Endothelial cell of umbilical vein (primary cell): ENCODE results near the gene ENG. TPM values are rescaled to one million over a fixed set of nuclear protein-coding genes. Genes with fewer than 3 reads are reported as not detected.
A peak's percentile ranks its signal among the peaks of the same experiment; 100 is the strongest.

ENCODE experiments used
- BruUV-seq: library from RNA; stranded (reverse); fragments of 400-500 nt; replicated peaks from 2 replicates; lab custom pipeline; 2021; lab: Mats Ljungman, UMichigan
- CTCF ChIA-PET: fragments of 300-600, 350-600 bp; sonication (Branson Sonifier 250); formaldehyde crosslinking; loops from one replicate; lab custom pipeline; 2021; ENCODE audit warnings: antibody characterized with exemption, inconsistent platforms; lab: Charles Lee
- POLR2A ChIA-PET: fragments of 300-600, 350-600 bp; sonication (Branson Sonifier 250); formaldehyde crosslinking; loops from one replicate; lab custom pipeline; 2021; ENCODE audit warnings: antibody characterized with exemption, inconsistent platforms; lab: Charles Lee
- DNase-seq: peaks from one replicate; pipeline ENCODE4 v3.0.0-alpha.2; 2011; ENCODE audit warnings: low read depth, low spot score
- FAIRE-seq: peaks from 2 replicates; lab custom pipeline; 2011; peaks lifted over from hg19 to GRCh38; lab: Jason Lieb, UNC
- H2AFZ ChIP-seq: 2 replicates; pipeline ENCODE4 v1.6.0; 2012; ENCODE audit warnings: low read depth, low read length, control low read depth, inconsistent platforms
- H3K27ac ChIP-seq: 2 replicates; pipeline ENCODE4 v1.5.1; 2011; ENCODE audit warnings: low read depth, mild to moderate bottlenecking, control low read depth, low read length, moderate library complexity; ENCODE audit not compliant: insufficient read depth
- H3K27me3 ChIP-seq, 2 experiments: 2 replicates each; pipeline versions ENCODE4 v1.6.0 to v1.6.1; 2011; ENCODE audit warnings: low read length in 2 of 2, mixed read lengths in 1 of 2; ENCODE audit not compliant: control insufficient read depth in 2 of 2, insufficient read depth in 2 of 2
- H3K36me3 ChIP-seq, 2 experiments: 2 replicates in 1 of 2; 3 replicates in 1 of 2; pipeline ENCODE4 v1.5.1; 2011; ENCODE audit warnings: low read length in 2 of 2, mild to moderate bottlenecking in 1 of 2, moderate library complexity in 1 of 2; ENCODE audit not compliant: control insufficient read depth in 2 of 2, insufficient read depth in 2 of 2; ENCODE audit errors: extremely low read depth in 1 of 2
- H3K4me1 ChIP-seq: 3 replicates; pipeline ENCODE4 v1.5.1; 2011; ENCODE audit warnings: mild to moderate bottlenecking, low read length; ENCODE audit not compliant: control insufficient read depth, insufficient read depth; ENCODE audit errors: extremely low read depth
- H3K4me2 ChIP-seq: 2 replicates; pipeline ENCODE4 v1.6.1; 2011; ENCODE audit warnings: low read length, control low read depth, mixed read lengths; ENCODE audit not compliant: insufficient read depth
- H3K4me3 ChIP-seq, 3 experiments: fragments of 200-600 bp in 1 of 3; sonication (generic), shearing (Covaris generic) in 1 of 3; replicated peaks in 1 of 3; 2 replicates each; pipeline ENCODE4 v1.5.1; 2011 to 2016; ENCODE audit warnings: control low read depth in 3 of 3, low read length in 3 of 3, mild to moderate bottlenecking in 2 of 3, inconsistent platforms in 1 of 3, low read depth in 1 of 3, moderate library complexity in 1 of 3; ENCODE audit not compliant: insufficient read depth in 1 of 3
- H3K79me2 ChIP-seq: 2 replicates; pipeline ENCODE4 v1.6.0; 2012; ENCODE audit warnings: low read length, inconsistent platforms; ENCODE audit not compliant: control insufficient read depth, insufficient read depth
- H3K9ac ChIP-seq: replicated peaks from 2 replicates; pipeline ENCODE3; 2011; ENCODE audit warnings: low read length, control low read depth; ENCODE audit not compliant: insufficient read depth; ENCODE audit errors: extremely low read depth
- H3K9me1 ChIP-seq: replicated peaks from 3 replicates; pipeline ENCODE4 v1.6.0; 2011; ENCODE audit warnings: mild to moderate bottlenecking, low read length; ENCODE audit not compliant: control insufficient read depth, insufficient read depth; ENCODE audit errors: extremely low read depth
- H3K9me3 ChIP-seq: replicated peaks from 2 replicates; pipeline ENCODE4 v1.5.1; 2012; ENCODE audit warnings: low read length, inconsistent platforms; ENCODE audit not compliant: control insufficient read depth, insufficient read depth
- H4K20me1 ChIP-seq: replicated peaks from 2 replicates; pipeline ENCODE3; 2011; ENCODE audit warnings: mild to moderate bottlenecking, low read length; ENCODE audit not compliant: control insufficient read depth, insufficient read depth; ENCODE audit errors: extremely low read depth
- EZH2 ChIP-seq: IDR thresholded peaks from 2 replicates; pipeline ENCODE4 v1.6.1; 2012; ENCODE audit warnings: borderline replicate concordance, low read depth, mild to moderate bottlenecking, moderate library complexity, low read length, inconsistent platforms; ENCODE audit not compliant: severe bottlenecking
- FOS ChIP-seq: IDR thresholded peaks from 2 replicates; pipeline ENCODE4 v1.6.1; 2011; ENCODE audit warnings: mild to moderate bottlenecking, low read length, moderate library complexity, borderline replicate concordance; ENCODE audit not compliant: insufficient read depth
- GATA2 ChIP-seq: IDR thresholded peaks from 2 replicates; pipeline ENCODE4 v1.7.0; 2011; ENCODE audit warnings: low read depth, mild to moderate bottlenecking, moderate library complexity, mixed read lengths, low read length; ENCODE audit not compliant: insufficient read length, insufficient read depth
- MAX ChIP-seq: IDR thresholded peaks from 2 replicates; pipeline ENCODE4 v1.6.1; 2011; ENCODE audit not compliant: insufficient read depth, insufficient read length
- POLR2A ChIP-seq: IDR thresholded peaks from 2 replicates; pipeline ENCODE4 v1.6.1; 2012; ENCODE audit warnings: low read depth, mild to moderate bottlenecking, control low read depth, low read length
- POLR2AphosphoS5 ChIP-seq: IDR thresholded peaks from 2 replicates; pipeline ENCODE4 v1.6.1; 2012; ENCODE audit warnings: low read depth, mild to moderate bottlenecking, control low read depth, low read length, moderate library complexity; ENCODE audit not compliant: insufficient read depth
- dilution Hi-C: fragments of 300-500 bp; cut with MboI; formaldehyde crosslinking; loops from one replicate; pipeline ENCODE4 v1.15.0; 2019; ENCODE audit warnings: low sequenced_read_pairs; ENCODE audit not compliant: extremely low pct_ligation_motif_present
- intact Hi-C: fragments of 100-400 bp; cut with micrococcal nuclease; formaldehyde crosslinking; loops from one replicate; pipeline ENCODE4 v1.10.0; 2022
- polyA plus RNA-seq, 4 experiments: library from polyadenylated mRNA; depleted of rRNA in 3 of 4; stranded (reverse) in 3 of 4; unstranded in 1 of 4; fragments of >200 nt; gene quantifications; 2 replicates each; pipeline versions ENCODE4 v1.2.1 to v1.2.3, GENCODE V29; 2011 to 2012; ENCODE audit warnings: missing spikeins in 1 of 4
- total RNA-seq: library from RNA; stranded (reverse); gene quantifications from 2 replicates; pipeline ENCODE4 v1.2.3, GENCODE V29; 2021

Gene ENG
- total and polyA plus RNA-seq, 2 donors (not counting 3 experiments of a cell fraction or from before 2014, with no cell fraction given): 338 to 728 TPM

DNA sequence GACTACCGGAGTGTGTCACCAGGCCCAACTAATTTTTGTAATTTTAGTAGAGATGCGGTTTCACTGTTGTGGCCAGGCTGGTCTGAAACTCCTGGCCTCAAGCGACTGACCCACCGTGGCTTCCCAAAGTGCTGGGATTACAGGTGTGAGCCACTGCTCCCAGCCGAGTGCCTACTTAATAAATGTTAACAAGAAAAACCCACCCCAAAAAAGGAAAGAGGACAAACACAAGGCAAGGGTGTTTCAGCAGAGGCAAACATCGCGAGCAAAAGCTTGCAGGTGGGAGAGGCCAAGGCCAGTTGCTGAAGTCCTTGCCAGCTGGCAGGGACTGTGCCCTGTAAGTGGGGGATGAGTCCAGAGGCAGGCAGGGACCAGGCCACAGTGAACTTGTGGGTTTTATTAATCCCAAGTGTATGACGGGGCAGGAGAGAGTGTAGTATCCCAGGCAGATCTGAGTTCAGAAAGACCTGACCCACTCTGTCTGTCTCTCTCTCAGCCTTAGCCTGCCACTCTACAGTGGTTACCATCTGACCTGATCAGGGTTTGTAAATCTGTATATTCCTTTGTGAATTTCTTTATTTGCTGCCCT is 58.1 kb downstream of the ENG start:
- no peak overlapping the region for H3K4me3 ChIP-seq
- ChIA-PET POLR2A (no interaction called here), CTCF (interaction anchor here (0.7 to 4.2 kb wide), 5 partner anchors 62 to 688 kb away, joined by 3 to 16 read pairs (median 3); partner anchors contain the start of gene TOR2A)
- DNase-seq (no peak), FAIRE-seq (peak; percentile 48)
- no peaks in the 10 kb centered on the region for H4K20me1 ChIP-seq
- dilution Hi-C loops (no loop called here), intact Hi-C loops (no loop called here)
- peaks cover 14% of the 10 kb centered on the region for H3K4me1 ChIP-seq
- BruUV-seq: no TSS peak
- H2AFZ ChIP-seq: no peak overlapping the region
- no peak overlapping the region for H3K27ac ChIP-seq
- peaks cover 6 to 7% of the 10 kb centered on the region in 2 experiments for H3K36me3 ChIP-seq
- TF ChIP-seq GATA2 (no peak), POLR2A (peak; percentile 21), FOS (no peak), POLR2AphosphoS5 (peak; percentile 48), MAX (no peak), EZH2 (no peak)
- no peak overlapping the region for H3K4me2 ChIP-seq
- no peaks in the 10 kb centered on the region for H3K27me3 ChIP-seq
- no peaks in the 10 kb centered on the region for H3K9me1 ChIP-seq
- H3K79me2 ChIP-seq: peaks cover 2% of the 10 kb centered on the region
- H3K9ac ChIP-seq: no peak overlapping the region
- H3K9me3 ChIP-seq: no peaks in the 10 kb centered on the region
